SK-N-SH (cell line): ENCODE data around the gene CC2D2B. TPM values are rescaled to one million over a fixed set of nuclear protein-coding genes. Genes with fewer than 3 reads are reported as not detected.

Experiments used
- CTCF ChIA-PET: fragments of 300-600, 350-600 bp; formaldehyde crosslinking; extraction: SDS; loops from one replicate; lab custom pipeline; 2021; lab: Yijun Ruan, JAX
- POLR2A ChIA-PET: fragments of 350-600 bp; sonication (Branson Sonifier 250); formaldehyde crosslinking; extraction: SDS; loops from one replicate; lab custom pipeline; 2020; ENCODE audit warnings: antibody characterized with exemption, inconsistent platforms; lab: Yijun Ruan, JAX
- DNase-seq: peaks from one replicate; pipeline ENCODE4 v3.0.0; 2012
- H2AFZ ChIP-seq: fragments of 200-600 bp; sonication (generic); 2 replicates; pipeline ENCODE4 v1.8.1; 2016; ENCODE audit warnings: antibody characterized with exemption, mild to moderate bottlenecking, low read depth
- H3F3A ChIP-seq: fragments of 200-600 bp; sonication (generic); replicated peaks from 2 replicates; pipeline ENCODE3; 2016; ENCODE audit warnings: antibody characterized with exemption, mild to moderate bottlenecking; ENCODE audit not compliant: insufficient read depth
- H3K27ac ChIP-seq, 2 experiments: fragments of 200-500 bp in 1 of 2; fragments of 200-600 bp in 1 of 2; sonication (Bioruptor generic) in 1 of 2; sonication (generic), shearing (Covaris generic) in 1 of 2; 2 replicates each; pipeline versions ENCODE4 v1.5.1 to v1.6.1; 2014 to 2016; ENCODE audit warnings: low read depth in 2 of 2, inconsistent platforms in 1 of 2, low read length in 1 of 2, mild to moderate bottlenecking in 1 of 2, mixed read lengths in 1 of 2
- H3K27me3 ChIP-seq: fragments of 200-600 bp; sonication (generic), shearing (Covaris generic); 2 replicates; pipeline ENCODE4 v1.6.1; 2016; ENCODE audit warnings: mixed run types; ENCODE audit not compliant: insufficient read depth
- H3K36me3 ChIP-seq, 2 experiments: fragments of 200-500 bp in 1 of 2; fragments of 200-600 bp in 1 of 2; sonication (Bioruptor generic) in 1 of 2; sonication (generic) in 1 of 2; replicated peaks in 1 of 2; 2 replicates each; pipeline versions ENCODE3 to v1.5.1; 2014 to 2016; ENCODE audit warnings: low read length in 1 of 2, mild to moderate bottlenecking in 1 of 2; ENCODE audit not compliant: insufficient read depth in 2 of 2, control insufficient read depth in 1 of 2
- H3K4me1 ChIP-seq, 2 experiments: fragments of 200-500 bp in 1 of 2; fragments of 200-600 bp in 1 of 2; sonication (Bioruptor generic) in 1 of 2; sonication (generic), shearing (Covaris generic) in 1 of 2; 2 replicates each; pipeline versions ENCODE4 v1.5.1 to v1.6.1; 2014 to 2016; ENCODE audit warnings: low read depth in 1 of 2, low read length in 1 of 2, mixed run types in 1 of 2; ENCODE audit not compliant: insufficient read depth in 2 of 2, control insufficient read depth in 1 of 2
- H3K4me2 ChIP-seq: fragments of 200-600 bp; sonication (generic), shearing (Covaris generic); 2 replicates; pipeline ENCODE4 v1.6.1; 2017; ENCODE audit warnings: mixed run types
- H3K4me3 ChIP-seq, 2 experiments: fragments of 200-500 bp in 1 of 2; fragments of 200-600 bp in 1 of 2; sonication (Bioruptor generic) in 1 of 2; sonication (generic), shearing (Covaris generic) in 1 of 2; 2 replicates each; pipeline versions ENCODE4 v1.5.1 to v1.8.1; 2014 to 2016; ENCODE audit warnings: low read depth in 2 of 2, inconsistent platforms in 1 of 2, low read length in 1 of 2, mild to moderate bottlenecking in 1 of 2, mixed read lengths in 1 of 2, moderate library complexity in 1 of 2
- H3K79me2 ChIP-seq: fragments of 200-600 bp; sonication (generic); 2 replicates; pipeline ENCODE4 v1.8.1; 2017; ENCODE audit warnings: mild to moderate bottlenecking; ENCODE audit not compliant: insufficient read depth
- H3K9ac ChIP-seq: fragments of 200-600 bp; sonication (generic); 2 replicates; pipeline ENCODE4 v1.6.1; 2017; ENCODE audit warnings: mixed run types
- H3K9me2 ChIP-seq: fragments of 200-600 bp; sonication (generic); 2 replicates; pipeline ENCODE4 v1.6.1; 2017; ENCODE audit warnings: mixed run types
- H3K9me3 ChIP-seq: fragments of 200-600 bp; sonication (generic); 2 replicates; pipeline ENCODE4 v1.6.1; 2017; ENCODE audit warnings: mixed run types, mild to moderate bottlenecking, moderate library complexity
- H4K20me1 ChIP-seq: fragments of 200-600 bp; sonication (generic); 2 replicates; pipeline ENCODE4 v1.6.1; 2017; ENCODE audit warnings: mild to moderate bottlenecking, mixed run types; ENCODE audit not compliant: insufficient read depth
- FOXM1 ChIP-seq: IDR thresholded peaks from 2 replicates; pipeline ENCODE4 v1.4.0; 2012; ENCODE audit warnings: low read depth, mild to moderate bottlenecking
- GABPA ChIP-seq: IDR thresholded peaks from 2 replicates; pipeline ENCODE4 v1.4.0; 2012; ENCODE audit warnings: low read depth, mild to moderate bottlenecking
- GATA2 ChIP-seq: sonication (generic); formaldehyde crosslinking; IDR thresholded peaks from 2 replicates; pipeline ENCODE4 v1.5.0; 2020; ENCODE audit warnings: mild to moderate bottlenecking, missing genetic modification reagents
- MAX ChIP-seq: IDR thresholded peaks from 2 replicates; pipeline ENCODE4 v1.4.0; 2012; ENCODE audit warnings: low read depth
- NFIC ChIP-seq: IDR thresholded peaks from 2 replicates; pipeline ENCODE4 v1.4.0; 2012; ENCODE audit warnings: borderline replicate concordance
- REST ChIP-seq: IDR thresholded peaks from 2 replicates; pipeline ENCODE4 v1.6.1; 2012; ENCODE audit warnings: mild to moderate bottlenecking, low read depth, low read length, moderate library complexity
- SIN3A ChIP-seq: IDR thresholded peaks from 2 replicates; pipeline ENCODE4 v1.6.1; 2012; ENCODE audit warnings: low read depth, mild to moderate bottlenecking, low read length, moderate library complexity, borderline replicate concordance
- TEAD4 ChIP-seq: IDR thresholded peaks from 2 replicates; pipeline ENCODE4 v1.4.0; 2012; ENCODE audit warnings: mild to moderate bottlenecking, borderline replicate concordance; ENCODE audit not compliant: insufficient read depth
- WGBS: methylation state at CpG from one replicate; pipeline ENCODE4 v1.1.6; 2017; ENCODE audit warnings: low lambda C conversion rate; 5-methylcytosine and 5-hydroxymethylcytosine counted together
- polyA plus RNA-seq, 3 experiments: library from polyadenylated mRNA; depleted of rRNA; stranded (reverse); fragments of >200 nt; gene quantifications; 2 replicates each; pipeline ENCODE4 v1.2.3, GENCODE V29; 2012
- TF ChIP-seq, protein P1 (sequence below): IDR thresholded peaks from 2 replicates; pipeline ENCODE4; 2012

The CC2D2B gene
- polyA plus RNA-seq, 1 of the 3 experiments (the other 2 are of a cell fraction), result not detected

DNA sequence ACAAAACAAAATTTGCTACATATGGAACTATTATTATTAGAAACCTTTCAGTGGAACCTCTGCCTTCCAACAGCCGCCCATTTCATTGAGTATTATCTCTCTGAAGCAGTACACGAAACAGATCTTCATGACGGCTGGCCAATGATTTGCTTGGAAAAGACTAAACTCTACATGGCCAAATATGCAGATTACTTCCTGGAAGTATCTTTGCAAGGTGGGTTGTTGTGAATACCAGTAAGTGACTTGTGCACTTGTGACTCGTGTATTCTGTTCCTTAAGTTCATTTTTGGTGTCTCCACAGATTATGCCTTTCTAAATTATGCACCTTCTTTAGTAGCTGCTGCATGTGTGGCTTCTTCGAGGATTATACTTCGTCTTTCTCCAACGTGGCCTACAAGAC, 149.0 kb downstream of the CC2D2B start:
- H3K4me1 ChIP-seq, result no peaks in the 10 kb centered on the region
- DNase-seq, result no peak
- H3K27me3 ChIP-seq, result no peaks in the 10 kb centered on the region
- no peak overlapping the region for H2AFZ ChIP-seq
- no peak overlapping the region for H3K4me2 ChIP-seq
- peaks cover 9% of the 10 kb centered on the region; the same call in 1 of the 2 replicates for H4K20me1 ChIP-seq
- H3K36me3 ChIP-seq, result peaks cover 49 to 59% of the 10 kb centered on the region in 2 experiments
- H3K4me3 ChIP-seq, result no peak overlapping the region
- H3K9me2 ChIP-seq, result no peaks in the 10 kb centered on the region
- TF ChIP-seq FOXM1, result no peak
- TF ChIP-seq SIN3A, result no peak
- no peak for TF ChIP-seq MAX
- no peak for TF ChIP-seq REST
- TF ChIP-seq TEAD4, result no peak
- TF ChIP-seq GATA2, result no peak
- TF ChIP-seq, protein P1, sequence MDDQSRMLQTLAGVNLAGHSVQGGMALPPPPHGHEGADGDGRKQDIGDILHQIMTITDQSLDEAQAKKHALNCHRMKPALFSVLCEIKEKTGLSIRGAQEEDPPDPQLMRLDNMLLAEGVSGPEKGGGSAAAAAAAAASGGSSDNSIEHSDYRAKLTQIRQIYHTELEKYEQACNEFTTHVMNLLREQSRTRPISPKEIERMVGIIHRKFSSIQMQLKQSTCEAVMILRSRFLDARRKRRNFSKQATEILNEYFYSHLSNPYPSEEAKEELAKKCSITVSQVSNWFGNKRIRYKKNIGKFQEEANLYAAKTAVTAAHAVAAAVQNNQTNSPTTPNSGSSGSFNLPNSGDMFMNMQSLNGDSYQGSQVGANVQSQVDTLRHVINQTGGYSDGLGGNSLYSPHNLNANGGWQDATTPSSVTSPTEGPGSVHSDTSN, result no peak
- no peaks in the 10 kb centered on the region for H3F3A ChIP-seq
- POLR2A ChIA-PET, result no interaction called here
- no peak overlapping the region for H3K9ac ChIP-seq
- no peaks in the 10 kb centered on the region for H3K9me3 ChIP-seq
- CTCF ChIA-PET, result no interaction called here
- WGBS, result 93% methylated on average over 7 of the region's 7 CpGs
- H3K27ac ChIP-seq, result no peak overlapping the region
- peaks cover 32% of the 10 kb centered on the region for H3K79me2 ChIP-seq

DNA sequence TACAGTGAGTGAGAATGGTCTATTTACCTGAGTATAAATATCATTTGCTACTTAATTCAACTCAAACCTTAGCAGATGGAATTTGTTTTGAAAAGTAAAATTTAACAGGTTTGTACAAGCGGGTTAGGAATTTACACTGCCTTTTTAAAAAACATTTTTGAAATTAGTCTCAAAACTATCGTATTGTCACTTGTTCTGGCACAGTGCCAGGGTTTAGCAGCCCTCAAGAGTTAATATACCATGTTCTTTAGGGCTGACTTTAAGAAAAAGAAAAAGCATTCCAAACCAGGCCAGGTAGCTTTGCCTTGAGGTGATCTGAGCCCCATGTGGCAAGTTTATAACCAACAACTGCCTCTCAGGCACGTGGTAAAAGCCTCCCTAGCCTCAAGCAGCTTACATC, 153.5 kb downstream of the CC2D2B start:
- Histone ChIP-seq H3K4me3 (no peak overlapping the region), H3K4me2 (no peak overlapping the region), H3K9ac (no peak overlapping the region), H3K4me1 (no peaks in the 10 kb centered on the region), H3K27me3 (no peaks in the 10 kb centered on the region), H3K9me2 (no peaks in the 10 kb centered on the region), H4K20me1 (no peaks in the 10 kb centered on the region), H3K9me3 (no peaks in the 10 kb centered on the region), H3K79me2 (no peaks in the 10 kb centered on the region), H3F3A (no peaks in the 10 kb centered on the region), H3K36me3 (peaks cover 46 to 47% of the 10 kb centered on the region in 2 experiments), H2AFZ (no peak overlapping the region), H3K27ac (no peak overlapping the region)
- CTCF ChIA-PET, result interaction anchor here (2.2 kb wide), 1 partner anchor 44 kb away, joined by 9 read pairs; no protein-coding TSS in a partner anchor
- DNase-seq, result no peak
- 95% methylated on average over 3 of the region's 3 CpGs for WGBS
- TF ChIP-seq GABPA, result no peak
- TF ChIP-seq NFIC, result 0 out of 2 replicates have a peak, but pooled peaks have one; percentile 19
- POLR2A ChIA-PET, result interaction anchor here (1.0 kb wide), 1 partner anchor 15 kb away, joined by 3 read pairs; no protein-coding TSS in a partner anchor
